ENCODE data around the gene OR1J4. TPM values are rescaled to one million over a fixed set of nuclear protein-coding genes. Genes with fewer than 3 reads are reported as not detected.
"Not testable (repeated sequence)": the region's sequence is repeated elsewhere in the genome, so short reads cannot be mapped to it uniquely, and the experiment has no call there.

Gene OR1J4
- total RNA-seq, 1 donor from 2014 or later, result not detected

GRCh38 chr9:122526602-122527001 is 7.7 kb downstream of the OR1J4 start:
- no peak for TF ChIP-seq CTCF (IDR thresholded peaks at IDR 0.05)
- Histone ChIP-seq H3K27ac (no peak overlapping the region), H3K9me3 (no peaks in the 10 kb centered on the region), H3K36me3 (no peaks in the 10 kb centered on the region), H3K4me1 (no peaks in the 10 kb centered on the region), H3K27me3 (no peaks in the 10 kb centered on the region), H3K4me3 (no peak overlapping the region)
- DNase-seq (ENCODE audit: low spot score in 2 of 2), result no peak
- intact Hi-C loops (cut with DNase I), result no loop called here

GRCh38 chr9:122527193-122527592 is 8.3 kb downstream of the OR1J4 start, which contains the start of gene OR1N1:
OR1N1 (minus strand) TSS chr9:122527293; CDS start chr9:122527293, 0 bp downstream.
- no peak for TF ChIP-seq CTCF (IDR thresholded peaks at IDR 0.05)
- intact Hi-C loops (cut with DNase I), result no loop called here
- H3K27ac ChIP-seq, result no peak within 1 kb of the TSS

GRCh38 chr9:122531157-122531556 is 12.2 kb downstream of the OR1J4 start:
- H3K9me3 ChIP-seq; H3K27me3 ChIP-seq; H3K4me3 ChIP-seq; intact Hi-C loops (cut with DNase I); H3K4me1 ChIP-seq; DNase-seq (ENCODE audit: low spot score in 2 of 2); H3K27ac ChIP-seq; H3K36me3 ChIP-seq: not testable (repeated sequence)

More at GRCh38 chr9:122527193-122527592, 8.3 kb downstream of the OR1J4 start, which contains the start of gene OR1N1:
- DNase-seq (ENCODE audit: low spot score in 2 of 2), result no peak
- H3K36me3 ChIP-seq, result no peaks in the 10 kb centered on the region
- H3K4me1 ChIP-seq, result no peaks in the 10 kb centered on the region
- no peaks in the 10 kb centered on the region for H3K9me3 ChIP-seq
- no peaks in the 10 kb centered on the region for H3K27me3 ChIP-seq
- H3K4me3 ChIP-seq, result no peak within 1 kb of the TSS

- Histone ChIP-seq H3K36me3 (no peaks in the 10 kb centered on the region), H3K27ac (no peak overlapping the region), H3K27me3 (no peaks in the 10 kb centered on the region), H3K4me3 (no peak overlapping the region), H3K4me1 (no peaks in the 10 kb centered on the region), H3K9me3 (peaks cover 0 to 2% of the 10 kb centered on the region in 2 donors)
- intact Hi-C loops (cut with DNase I), result no loop called here
- no peak for DNase-seq (ENCODE audit: low spot score in 2 of 2)
- TF ChIP-seq CTCF (IDR thresholded peaks at IDR 0.05), result no peak
These were observed 17.2 kb downstream of the OR1J4 start for GRCh38 chr9:122536134-122536533.

- H3K4me1 ChIP-seq; intact Hi-C loops (cut with DNase I): not testable (repeated sequence)
These were observed 18.1 kb downstream of the OR1J4 start for GRCh38 chr9:122537066-122537465.

GRCh38 chr9:122538757-122539156 is 19.8 kb downstream of the OR1J4 start:
- intact Hi-C loops (cut with DNase I), result no loop called here
- Histone ChIP-seq H3K4me1 (no peaks in the 10 kb centered on the region), H3K9me3 (peaks cover 0 to 2% of the 10 kb centered on the region in 2 donors), H3K36me3 (no peaks in the 10 kb centered on the region), H3K4me3 (no peak overlapping the region), H3K27me3 (no peaks in the 10 kb centered on the region), H3K27ac (no peak overlapping the region)
- no peak for TF ChIP-seq CTCF (IDR thresholded peaks at IDR 0.05)
- DNase-seq (ENCODE audit: low spot score in 2 of 2), result no peak

More at GRCh38 chr9:122537066-122537465, 18.1 kb downstream of the OR1J4 start:
- H3K4me3 ChIP-seq; H3K9me3 ChIP-seq; DNase-seq (ENCODE audit: low spot score in 2 of 2); H3K27me3 ChIP-seq; H3K36me3 ChIP-seq; H3K27ac ChIP-seq: not testable (repeated sequence)

- intact Hi-C loops (cut with DNase I), result no loop called here
- H3K4me3 ChIP-seq, result no peak overlapping the region
- no peak for DNase-seq (ENCODE audit: low spot score in 2 of 2)
- no peak for TF ChIP-seq CTCF (IDR thresholded peaks at IDR 0.05)
- no peaks in the 10 kb centered on the region for H3K4me1 ChIP-seq
- H3K9me3 ChIP-seq, result no peaks in the 10 kb centered on the region
- H3K27me3 ChIP-seq, result no peaks in the 10 kb centered on the region
- H3K36me3 ChIP-seq, result no peaks in the 10 kb centered on the region
- no peak overlapping the region for H3K27ac ChIP-seq
These were observed 27.3 kb downstream of the OR1J4 start for GRCh38 chr9:122546196-122546595.

All from ascending aorta (tissue), 2 donors.